Measurements from ENCODE around the gene PATJ.
"Not testable (repeated sequence)": the region's sequence is repeated elsewhere in the genome, so short reads cannot be mapped to it uniquely, and the experiment has no call there.

Gene PATJ

GRCh38 chr1:61872206-61872605 is 129.9 kb downstream of the PATJ start:
- H3K4me3 Mint-ChIP-seq = no peak overlapping the region
- no peaks in the 10 kb centered on the region for H3K27me3 Mint-ChIP-seq (ENCODE audit: low read depth)
- no peak overlapping the region for H3K27ac Mint-ChIP-seq
- H3K4me1 Mint-ChIP-seq (ENCODE audit: low read depth) = no peaks in the 10 kb centered on the region
- H3K9me3 Mint-ChIP-seq = peaks cover 5% of the 10 kb centered on the region
- H3K36me3 Mint-ChIP-seq (ENCODE audit: low read depth) = peaks cover 10% of the 10 kb centered on the region

GRCh38 chr1:61873581-61873980 is 131.3 kb downstream of the PATJ start:
- Mint-ChIP-seq H3K9me3 (peaks cover 5% of the 10 kb centered on the region), H3K36me3 (ENCODE audit: low read depth) (peaks cover 10% of the 10 kb centered on the region), H3K27ac (no peak overlapping the region), H3K4me1 (ENCODE audit: low read depth) (no peaks in the 10 kb centered on the region), H3K4me3 (no peak overlapping the region), H3K27me3 (ENCODE audit: low read depth) (no peaks in the 10 kb centered on the region)

GRCh38 chr1:61873994-61874393 is 131.7 kb downstream of the PATJ start:
- H3K27me3 Mint-ChIP-seq (ENCODE audit: low read depth) = no peaks in the 10 kb centered on the region
- H3K27ac Mint-ChIP-seq = no peak overlapping the region
- peaks cover 10% of the 10 kb centered on the region for H3K36me3 Mint-ChIP-seq (ENCODE audit: low read depth)
- peaks cover 5% of the 10 kb centered on the region for H3K9me3 Mint-ChIP-seq
- no peak overlapping the region for H3K4me3 Mint-ChIP-seq
- no peaks in the 10 kb centered on the region for H3K4me1 Mint-ChIP-seq (ENCODE audit: low read depth)

- Mint-ChIP-seq H3K36me3 (ENCODE audit: low read depth) (peaks cover 10% of the 10 kb centered on the region), H3K4me3 (no peak overlapping the region), H3K27ac (no peak overlapping the region), H3K9me3 (peaks cover 5% of the 10 kb centered on the region), H3K4me1 (ENCODE audit: low read depth) (no peaks in the 10 kb centered on the region), H3K27me3 (ENCODE audit: low read depth) (no peaks in the 10 kb centered on the region)
Measured at GRCh38 chr1:61875198-61875597, 132.9 kb downstream of the PATJ start.

- H3K4me1 Mint-ChIP-seq (ENCODE audit: low read depth); H3K27ac Mint-ChIP-seq; H3K4me3 Mint-ChIP-seq; H3K9me3 Mint-ChIP-seq; H3K27me3 Mint-ChIP-seq (ENCODE audit: low read depth): not testable (repeated sequence)
- H3K36me3 Mint-ChIP-seq (ENCODE audit: low read depth) = peaks cover 10% of the 10 kb centered on the region
Measured at GRCh38 chr1:61879887-61880474, 137.7 kb downstream of the PATJ start.

GRCh38 chr1:61887076-61887867 is 145.0 kb downstream of the PATJ start:
- H3K27ac Mint-ChIP-seq = no peak overlapping the region
- peaks cover 7% of the 10 kb centered on the region for H3K36me3 Mint-ChIP-seq (ENCODE audit: low read depth)
- H3K4me1 Mint-ChIP-seq (ENCODE audit: low read depth) = no peaks in the 10 kb centered on the region

GRCh38 chr1:61887931-61888564 is 145.8 kb downstream of the PATJ start:
- H3K4me3 Mint-ChIP-seq = no peak overlapping the region
- no peaks in the 10 kb centered on the region for H3K4me1 Mint-ChIP-seq (ENCODE audit: low read depth)
- no peak overlapping the region for H3K27ac Mint-ChIP-seq
- peaks cover 6% of the 10 kb centered on the region for H3K9me3 Mint-ChIP-seq
- H3K27me3 Mint-ChIP-seq (ENCODE audit: low read depth) = no peaks in the 10 kb centered on the region
- peaks cover 7% of the 10 kb centered on the region for H3K36me3 Mint-ChIP-seq (ENCODE audit: low read depth)

More at GRCh38 chr1:61887076-61887867, 145.0 kb downstream of the PATJ start:
- no peak overlapping the region for H3K4me3 Mint-ChIP-seq
- H3K27me3 Mint-ChIP-seq (ENCODE audit: low read depth) = no peaks in the 10 kb centered on the region
- peaks cover 6% of the 10 kb centered on the region for H3K9me3 Mint-ChIP-seq

GRCh38 chr1:61888808-61889207 is 146.5 kb downstream of the PATJ start:
- H3K4me1 Mint-ChIP-seq (ENCODE audit: low read depth) = no peaks in the 10 kb centered on the region
- H3K27ac Mint-ChIP-seq = no peak overlapping the region
- H3K9me3 Mint-ChIP-seq = peaks cover 6% of the 10 kb centered on the region
- peaks cover 9% of the 10 kb centered on the region for H3K36me3 Mint-ChIP-seq (ENCODE audit: low read depth)
- no peak overlapping the region for H3K4me3 Mint-ChIP-seq
- no peaks in the 10 kb centered on the region for H3K27me3 Mint-ChIP-seq (ENCODE audit: low read depth)

GRCh38 chr1:61890435-61890834 is 148.2 kb downstream of the PATJ start:
- not testable (repeated sequence) for H3K27me3 Mint-ChIP-seq (ENCODE audit: low read depth); H3K36me3 Mint-ChIP-seq (ENCODE audit: low read depth); H3K4me1 Mint-ChIP-seq (ENCODE audit: low read depth); H3K4me3 Mint-ChIP-seq; H3K27ac Mint-ChIP-seq; H3K9me3 Mint-ChIP-seq

- peaks cover 10% of the 10 kb centered on the region for H3K36me3 Mint-ChIP-seq (ENCODE audit: low read depth)
- H3K27me3 Mint-ChIP-seq (ENCODE audit: low read depth) = no peaks in the 10 kb centered on the region
- no peaks in the 10 kb centered on the region for H3K4me1 Mint-ChIP-seq (ENCODE audit: low read depth)
- H3K4me3 Mint-ChIP-seq = no peak overlapping the region
- no peak overlapping the region for H3K27ac Mint-ChIP-seq
- peaks cover 7% of the 10 kb centered on the region for H3K9me3 Mint-ChIP-seq
Measured at GRCh38 chr1:61892977-61893376, 150.7 kb downstream of the PATJ start.

- not testable (repeated sequence) for H3K27ac Mint-ChIP-seq; H3K27me3 Mint-ChIP-seq (ENCODE audit: low read depth); H3K36me3 Mint-ChIP-seq (ENCODE audit: low read depth); H3K4me3 Mint-ChIP-seq; H3K9me3 Mint-ChIP-seq; H3K4me1 Mint-ChIP-seq (ENCODE audit: low read depth)
Measured at GRCh38 chr1:61894296-61894695, 152.0 kb downstream of the PATJ start.

GRCh38 chr1:61895175-61895574 is 152.9 kb downstream of the PATJ start:
- Mint-ChIP-seq H3K9me3 (peaks cover 7% of the 10 kb centered on the region), H3K4me1 (ENCODE audit: low read depth) (no peaks in the 10 kb centered on the region), H3K4me3 (no peak overlapping the region), H3K36me3 (ENCODE audit: low read depth) (peaks cover 11% of the 10 kb centered on the region), H3K27me3 (ENCODE audit: low read depth) (no peaks in the 10 kb centered on the region), H3K27ac (no peak overlapping the region)

- H3K36me3 Mint-ChIP-seq (ENCODE audit: low read depth) = peaks cover 11% of the 10 kb centered on the region
- H3K9me3 Mint-ChIP-seq = peaks cover 7% of the 10 kb centered on the region
- no peaks in the 10 kb centered on the region for H3K4me1 Mint-ChIP-seq (ENCODE audit: low read depth)
- H3K27ac Mint-ChIP-seq = no peak overlapping the region
- no peaks in the 10 kb centered on the region for H3K27me3 Mint-ChIP-seq (ENCODE audit: low read depth)
- no peak overlapping the region for H3K4me3 Mint-ChIP-seq
Measured at GRCh38 chr1:61898658-61899057, 156.4 kb downstream of the PATJ start.

GRCh38 chr1:61904354-61904753 is 162.1 kb downstream of the PATJ start:
- H3K27ac Mint-ChIP-seq = no peak overlapping the region
- no peaks in the 10 kb centered on the region for H3K27me3 Mint-ChIP-seq (ENCODE audit: low read depth)
- no peaks in the 10 kb centered on the region for H3K4me1 Mint-ChIP-seq (ENCODE audit: low read depth)
- no peaks in the 10 kb centered on the region for H3K9me3 Mint-ChIP-seq
- no peak overlapping the region for H3K4me3 Mint-ChIP-seq
- H3K36me3 Mint-ChIP-seq (ENCODE audit: low read depth) = peaks cover 6% of the 10 kb centered on the region

GRCh38 chr1:61907102-61907501 is 164.8 kb downstream of the PATJ start:
- no peaks in the 10 kb centered on the region for H3K4me1 Mint-ChIP-seq (ENCODE audit: low read depth)
- no peaks in the 10 kb centered on the region for H3K27me3 Mint-ChIP-seq (ENCODE audit: low read depth)
- no peak overlapping the region for H3K27ac Mint-ChIP-seq
- H3K4me3 Mint-ChIP-seq = no peak overlapping the region
- H3K9me3 Mint-ChIP-seq = no peaks in the 10 kb centered on the region
- H3K36me3 Mint-ChIP-seq (ENCODE audit: low read depth) = peaks cover 3% of the 10 kb centered on the region
